Left kidney (tissue), 8 donors: ENCODE results near the gene RAB40AL. TPM values are rescaled to one million over a fixed set of nuclear protein-coding genes. Genes with fewer than 3 reads are reported as not detected.
"Not testable (repeated sequence)": the region's sequence is repeated elsewhere in the genome, so short reads cannot be mapped to it uniquely, and the experiment has no call there.

Experiments
- DNase-seq: peaks from one replicate; pipeline ENCODE4 v3.0.0-alpha.2; 2013
- long read RNA-seq, 8 donors: transcript quantifications; one replicate each; lab custom pipeline, GENCODE V29; 2026
- polyA plus RNA-seq: library from polyadenylated mRNA; unstranded; fragments of 120-200 nt; gene quantifications from one replicate; pipeline ENCODE4 v1.2.1, GENCODE V29; 2013; ENCODE audit not compliant: insufficient read length

RAB40AL gene, protein sequence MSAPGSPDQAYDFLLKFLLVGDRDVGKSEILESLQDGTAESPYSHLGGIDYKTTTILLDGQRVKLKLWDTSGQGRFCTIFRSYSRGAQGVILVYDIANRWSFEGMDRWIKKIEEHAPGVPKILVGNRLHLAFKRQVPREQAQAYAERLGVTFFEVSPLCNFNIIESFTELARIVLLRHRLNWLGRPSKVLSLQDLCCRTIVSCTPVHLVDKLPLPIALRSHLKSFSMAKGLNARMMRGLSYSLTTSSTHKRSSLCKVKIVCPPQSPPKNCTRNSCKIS
- 0.15 TPM for polyA plus RNA-seq
- long read RNA-seq, donor 1, partial matches to known transcripts: 0 of 1 reads
- long read RNA-seq, donor 1, other reads (novel, unspliced or antisense): 0 of 1 reads
- long read RNA-seq, donor 2: 0 reads
- long read RNA-seq, donor 3: 0 reads
- long read RNA-seq, donor 4: 0 reads
- long read RNA-seq, donor 5: 0 reads
- long read RNA-seq, donor 6: 0 reads
- long read RNA-seq, donor 7, partial matches to known transcripts: 0 of 1 reads
- long read RNA-seq, donor 7, other reads (novel, unspliced or antisense): 0 of 1 reads
- long read RNA-seq, donor 8: 0 reads

DNA sequence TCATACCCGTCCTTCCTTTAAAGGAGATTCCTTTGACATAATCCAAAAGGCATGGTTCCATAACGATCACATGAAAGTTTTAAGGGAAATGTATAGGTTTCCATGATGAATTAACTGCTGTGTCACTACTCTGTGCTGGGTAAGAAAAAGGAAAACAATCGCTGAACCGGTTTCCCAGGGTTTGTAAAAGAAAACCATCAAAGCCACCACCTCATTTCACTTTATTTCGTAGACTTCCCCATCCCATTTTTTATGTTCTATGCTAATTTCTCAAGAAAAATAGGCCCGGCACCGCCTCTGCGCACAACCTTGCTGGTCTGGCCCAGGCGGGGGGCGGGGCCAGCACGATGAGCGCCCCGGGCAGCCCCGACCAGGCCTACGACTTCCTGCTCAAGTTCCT, at the start of gene RAB40AL:
Gene RAB40AL (plus strand): TSS at position 301 of the 400 bp plus-strand sequence. CDS start 47 bp downstream, at position 348.
- DNase-seq: not testable (repeated sequence)

DNA sequence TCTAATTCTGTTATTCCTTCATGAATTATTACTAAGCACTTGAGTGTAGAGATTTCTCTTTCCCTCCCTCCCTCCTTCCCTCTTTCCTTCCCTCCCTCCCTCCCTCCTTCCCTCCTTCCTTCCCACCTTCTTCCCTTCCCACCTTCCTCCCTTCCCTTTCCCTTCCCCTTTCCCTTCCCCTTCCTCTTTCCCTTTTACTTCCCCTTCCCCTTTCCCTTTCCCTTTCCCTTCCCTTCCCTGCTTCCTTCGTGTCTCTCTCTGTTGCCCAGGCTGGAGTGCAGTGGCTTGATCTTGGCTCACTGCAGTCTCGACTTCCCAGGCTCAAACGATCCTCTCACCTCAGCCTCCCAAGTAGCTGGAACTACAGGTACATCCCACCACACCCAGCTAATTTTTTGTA, 49.4 kb upstream of the RAB40AL start:
- no peak for DNase-seq

DNA sequence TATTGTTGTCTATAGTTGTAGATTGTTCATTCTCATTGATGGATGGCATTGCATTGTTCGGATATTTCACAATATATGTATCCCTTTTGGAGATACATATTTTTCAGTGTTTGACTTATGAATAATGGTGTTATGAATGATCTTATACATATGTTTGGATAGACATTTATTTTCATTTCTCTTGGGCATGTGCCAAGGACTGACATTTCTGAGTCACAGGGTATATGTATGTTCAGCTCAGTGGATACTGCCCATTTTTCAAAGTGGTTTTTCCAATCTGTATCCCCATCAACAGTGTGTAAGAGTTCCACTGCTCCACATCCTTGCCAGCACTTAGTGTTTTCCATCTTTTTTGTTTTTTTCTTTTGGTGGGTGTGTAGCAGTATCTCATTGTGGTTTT, 45.0 kb upstream of the RAB40AL start:
- DNase-seq: no peak

DNA sequence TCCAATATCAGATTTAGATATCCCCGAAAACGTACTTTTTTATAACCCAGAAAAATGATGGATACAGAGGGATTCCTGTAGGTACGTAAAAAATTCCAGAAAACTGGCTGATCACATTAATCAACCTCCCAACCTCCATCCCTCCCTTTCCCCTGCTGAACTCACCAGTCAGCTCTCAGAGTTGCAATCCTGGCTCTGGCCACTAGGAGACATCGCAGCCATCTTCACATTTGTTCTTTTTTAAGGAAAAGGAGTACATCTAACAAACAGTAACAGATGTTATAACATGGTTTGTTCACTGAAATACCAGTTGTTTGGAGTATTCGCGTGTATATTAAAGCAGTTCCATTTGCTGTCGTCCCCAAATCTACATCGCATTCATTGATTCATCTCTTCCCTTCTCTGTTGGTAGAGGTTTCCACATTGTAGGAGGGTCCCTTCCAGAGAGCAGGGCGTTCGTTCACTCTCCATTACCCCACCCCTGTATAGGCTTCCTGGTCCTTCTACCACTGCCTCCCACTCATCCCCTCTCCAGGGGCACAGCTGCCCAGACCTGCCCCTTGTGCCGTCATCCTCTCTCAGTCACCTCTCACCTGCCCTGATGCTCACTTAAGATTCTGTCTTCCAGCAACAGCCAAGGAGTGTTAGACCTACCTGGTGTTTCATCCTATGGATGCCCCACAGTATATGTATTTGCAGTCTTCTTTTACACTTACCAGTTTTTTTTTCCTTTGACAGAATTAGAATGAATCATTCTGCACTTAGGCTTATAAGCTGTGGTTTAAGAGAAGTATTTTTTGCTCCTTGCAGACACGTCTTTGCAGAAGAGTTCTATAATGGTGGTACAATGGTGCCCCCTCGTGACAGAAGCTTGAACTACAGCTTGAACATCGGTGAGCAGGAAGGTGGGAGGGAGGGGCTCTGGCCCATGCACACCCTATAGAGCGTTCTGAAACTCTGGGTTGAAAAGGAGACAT, 36.8 kb upstream of the RAB40AL start:
- peak; percentile 44 for DNase-seq

DNA sequence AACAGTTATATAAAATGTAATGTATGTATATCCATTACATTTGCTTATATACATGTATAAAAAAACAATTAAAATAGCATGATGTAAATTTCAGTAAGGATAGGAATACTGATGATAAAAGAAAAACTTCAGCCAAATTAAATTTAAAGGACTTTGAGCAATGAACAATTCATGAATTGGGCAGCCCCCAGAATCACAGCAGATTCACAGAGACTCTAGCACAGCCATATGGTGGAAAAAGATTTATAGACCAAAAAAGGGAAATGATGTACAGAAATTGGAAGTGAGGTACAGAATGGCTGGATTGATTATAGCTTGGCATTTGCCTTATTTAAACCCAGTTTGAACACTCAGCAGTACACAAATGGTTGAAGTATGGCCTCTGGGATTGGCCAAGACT, 34.7 kb upstream of the RAB40AL start:
- no peak for DNase-seq

DNA sequence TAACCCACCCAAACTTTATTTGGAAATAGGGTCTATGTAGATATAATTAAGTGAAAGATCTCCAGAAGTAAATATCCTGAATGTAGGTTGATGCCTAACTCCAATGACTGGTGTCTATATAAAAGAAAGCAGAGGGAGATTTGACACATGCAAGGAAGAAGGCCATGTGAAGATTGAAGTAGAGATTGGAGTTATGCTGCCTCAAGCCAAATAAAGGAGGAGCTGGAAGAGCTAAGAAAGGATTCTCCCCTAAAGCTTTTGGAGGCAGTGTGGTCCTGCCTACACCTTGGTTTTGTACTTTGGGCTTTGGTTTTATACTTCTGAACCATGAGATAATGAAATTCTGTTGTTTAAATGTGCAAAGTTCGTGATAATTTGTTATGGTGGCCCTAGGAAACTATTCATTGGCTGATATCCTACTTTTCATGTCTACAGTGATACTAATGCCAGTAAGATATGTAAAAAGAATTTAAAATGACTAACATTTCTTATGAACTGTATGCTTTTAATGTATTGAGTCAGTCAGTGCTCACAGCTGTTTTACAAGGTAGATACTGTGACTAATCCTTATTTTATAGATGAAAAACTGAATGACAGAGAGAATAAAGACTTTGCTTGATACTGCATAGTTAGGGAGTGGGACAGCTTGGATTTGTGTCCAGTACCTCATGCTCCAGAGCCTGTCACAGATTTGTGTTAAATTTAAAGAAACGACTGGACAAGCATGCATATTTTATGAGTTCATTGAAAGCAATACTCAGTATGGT, 5.9 kb upstream of the RAB40AL start:
- no peak for DNase-seq

DNA sequence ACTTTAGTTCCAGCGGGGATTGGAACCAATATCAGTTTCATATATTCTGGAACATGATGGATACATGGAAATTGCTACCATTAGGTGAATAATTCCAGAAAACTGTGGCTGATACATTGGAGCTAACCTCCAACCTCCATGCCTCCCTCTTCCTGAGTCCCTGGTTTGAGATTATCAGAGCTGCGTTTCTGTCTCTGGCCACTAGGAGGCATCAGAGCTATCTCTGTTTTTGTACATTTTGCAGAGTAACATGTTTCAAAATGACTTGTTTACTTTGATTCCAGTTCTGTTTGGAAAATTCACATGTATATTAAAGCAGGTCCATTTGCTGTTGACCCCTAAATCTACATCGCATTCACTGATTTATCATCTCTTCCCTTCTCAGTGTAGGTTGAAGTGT, 2.4 kb upstream of the RAB40AL start:
- DNase-seq: no peak

DNA sequence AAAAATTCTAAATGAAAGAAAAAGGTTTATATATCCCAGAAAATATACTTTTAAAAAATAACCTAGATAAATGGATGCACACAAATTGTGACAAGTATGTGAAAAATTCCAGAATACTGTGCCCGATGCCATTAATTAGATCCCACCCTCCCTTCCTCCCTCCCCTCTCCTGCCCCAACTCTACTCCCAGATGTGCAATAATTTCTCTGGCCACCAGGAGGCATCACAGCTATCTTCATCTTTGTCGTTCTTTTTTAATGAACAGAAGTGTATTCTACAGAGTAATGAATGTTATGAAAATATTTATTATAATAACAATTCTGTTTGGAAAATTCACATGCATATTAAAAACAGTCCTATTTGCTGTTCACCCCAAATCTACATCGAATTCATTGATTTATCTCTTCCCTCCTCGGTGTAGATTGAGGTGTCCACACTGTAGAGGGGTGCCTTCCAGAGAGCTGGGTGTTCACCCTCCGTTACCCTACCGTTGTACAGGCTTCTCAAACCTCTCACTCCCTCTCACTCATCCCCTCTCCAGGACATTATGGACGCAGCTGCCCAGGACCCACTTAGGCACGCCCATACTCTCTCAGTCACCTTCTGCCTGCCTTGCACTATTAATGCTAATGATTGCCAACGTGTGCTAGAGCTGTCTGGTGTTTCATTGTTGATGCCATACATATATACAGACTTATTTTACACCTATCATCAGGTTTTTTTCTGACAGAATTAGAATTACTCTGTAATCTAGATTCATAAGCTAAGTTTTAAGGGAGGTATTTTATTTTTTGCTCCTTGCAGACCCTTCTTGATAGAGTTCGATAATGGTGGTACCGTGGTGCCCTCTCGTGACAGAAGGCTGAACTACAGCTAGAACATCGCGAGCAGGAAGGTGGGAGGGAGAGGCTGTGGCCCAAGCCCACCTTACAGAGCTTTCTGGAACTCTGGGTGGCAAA, 14.1 kb downstream of the RAB40AL start:
- peak; percentile 48 for DNase-seq

DNA sequence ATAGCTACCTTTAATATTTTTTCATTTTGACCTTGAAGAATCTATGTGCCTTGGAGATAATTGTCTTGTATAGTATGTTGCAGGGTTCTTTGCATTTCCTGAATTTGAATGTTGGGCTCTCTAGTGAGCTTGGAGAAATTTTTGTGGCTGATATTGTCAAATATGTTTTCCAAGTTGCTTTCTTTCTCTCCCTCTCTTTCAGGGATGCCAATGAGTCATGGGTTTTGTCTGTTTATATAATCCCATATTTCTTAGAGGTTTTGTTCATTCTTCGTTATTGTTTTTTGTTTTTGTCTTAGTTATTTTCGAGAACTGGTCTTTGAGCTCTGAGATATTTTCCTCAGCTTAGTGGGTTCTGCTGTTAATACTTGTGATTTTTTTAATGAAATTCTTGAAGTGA, 20.7 kb downstream of the RAB40AL start:
- DNase-seq: no peak

DNA sequence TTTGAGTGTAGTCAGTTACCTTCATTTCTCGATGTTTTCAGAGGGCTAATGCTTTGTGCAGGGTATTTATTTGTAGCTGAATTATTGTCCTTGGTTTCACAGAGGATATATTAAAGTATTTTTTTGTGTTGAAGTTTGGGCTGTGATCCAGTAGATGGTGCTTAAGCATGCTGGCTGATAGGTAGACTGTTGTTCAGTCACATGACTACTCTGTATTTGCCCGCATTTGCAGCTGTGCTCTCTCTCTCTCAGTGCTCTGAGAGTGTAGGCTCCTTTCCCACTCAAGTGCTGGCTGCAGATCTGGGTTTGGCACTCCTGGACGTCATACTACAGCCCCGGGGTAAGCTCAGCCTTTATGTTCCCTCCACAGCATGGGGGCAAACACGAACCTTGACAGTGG, 21.7 kb downstream of the RAB40AL start:
- DNase-seq: no peak

DNA sequence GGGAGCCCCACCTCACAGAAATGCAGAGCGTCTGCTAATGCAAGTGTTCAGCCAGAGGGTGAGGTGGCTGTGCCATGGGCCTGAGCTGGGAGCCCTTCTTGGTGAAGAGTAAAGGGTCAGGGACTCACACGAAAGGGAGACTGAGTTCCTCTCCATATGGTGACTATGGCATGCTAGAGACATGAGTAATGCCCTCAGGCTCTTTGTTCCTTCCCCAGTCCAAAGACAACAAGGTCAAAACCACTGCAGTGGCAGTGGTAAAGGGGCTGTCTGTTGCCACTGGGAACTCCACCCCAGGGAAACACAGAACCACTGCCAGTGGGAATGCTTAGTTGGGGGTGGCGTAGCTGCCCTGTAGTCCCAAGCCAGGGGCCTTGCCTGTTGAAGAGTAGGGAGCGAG, 22.4 kb downstream of the RAB40AL start:
- DNase-seq: no peak

DNA sequence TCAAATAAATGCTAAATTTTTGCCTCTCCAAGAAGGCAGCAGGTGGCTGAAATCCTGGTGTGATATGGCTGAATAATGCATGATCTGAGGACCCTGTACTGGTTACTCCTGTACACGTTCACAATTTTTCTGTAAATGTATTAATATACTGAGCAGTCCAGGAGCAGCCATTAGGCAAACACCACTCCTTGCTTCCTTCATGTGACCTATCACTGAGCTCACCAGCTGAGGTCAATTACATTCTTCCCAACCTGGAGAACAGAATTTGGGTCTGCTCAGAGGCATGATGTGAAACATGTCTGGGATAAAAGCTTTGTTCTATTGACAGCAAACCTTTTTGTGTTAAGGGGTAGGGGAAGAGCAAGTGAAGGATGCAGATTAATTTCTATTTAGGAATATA, 26.9 kb downstream of the RAB40AL start:
- no peak for DNase-seq

DNA sequence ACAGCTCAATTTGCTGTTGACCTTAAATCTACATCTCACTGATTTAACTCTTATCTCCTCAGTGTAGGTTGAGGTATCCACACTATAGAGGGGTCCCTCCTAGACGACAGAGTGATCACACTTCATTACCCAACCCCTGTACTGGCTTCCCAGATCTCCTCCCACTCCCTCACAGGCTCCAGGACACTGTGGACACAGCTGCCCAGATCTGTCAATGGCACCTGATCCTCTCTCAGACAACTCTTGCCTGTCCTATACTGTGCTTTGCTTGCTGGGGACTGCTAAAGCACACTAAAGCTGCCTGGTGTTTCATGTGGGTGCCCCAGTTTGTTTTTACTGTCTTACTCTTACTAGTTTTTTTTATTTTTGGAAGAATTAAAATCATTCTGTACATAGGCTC, 27.9 kb downstream of the RAB40AL start:
- DNase-seq: no peak

DNA sequence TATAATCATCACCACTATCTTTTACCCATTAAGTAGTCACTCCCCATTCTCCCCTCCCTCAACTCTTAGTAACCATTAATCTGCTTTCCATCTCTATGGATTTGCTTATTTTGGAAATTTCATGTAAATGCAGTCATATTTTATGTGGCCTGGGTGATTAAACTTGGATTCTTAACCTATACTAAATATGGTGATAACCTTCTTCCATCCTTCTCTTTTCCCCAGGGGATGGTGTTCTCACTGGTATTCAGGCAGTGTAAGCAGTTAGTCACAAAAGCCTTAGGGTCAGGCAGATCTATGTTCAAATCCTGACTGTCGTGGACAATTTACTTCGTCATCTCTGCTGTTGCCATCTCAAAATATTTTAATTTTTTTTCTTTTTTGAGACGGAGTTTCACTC, 29.6 kb downstream of the RAB40AL start:
- no peak for DNase-seq

DNA sequence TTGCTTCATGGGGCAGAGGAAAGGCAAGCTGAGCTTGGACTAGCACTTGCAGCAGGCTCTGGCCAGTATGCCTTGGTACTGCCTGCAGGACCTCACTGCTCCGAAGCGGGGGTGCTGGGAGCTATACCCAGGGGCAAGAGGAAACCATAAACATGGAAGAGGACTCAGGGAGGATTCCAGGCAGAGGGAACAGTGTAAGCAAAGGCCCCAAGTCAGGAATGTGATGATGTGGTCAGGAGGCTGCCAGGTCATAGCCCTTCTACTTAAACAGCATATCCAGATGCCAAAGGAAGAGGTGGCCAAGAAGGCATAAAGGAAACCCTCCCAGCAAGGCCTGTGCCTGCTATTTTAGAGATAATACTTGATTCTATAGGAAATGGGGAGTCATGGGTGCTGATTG, 31.1 kb downstream of the RAB40AL start:
- no peak for DNase-seq

DNA sequence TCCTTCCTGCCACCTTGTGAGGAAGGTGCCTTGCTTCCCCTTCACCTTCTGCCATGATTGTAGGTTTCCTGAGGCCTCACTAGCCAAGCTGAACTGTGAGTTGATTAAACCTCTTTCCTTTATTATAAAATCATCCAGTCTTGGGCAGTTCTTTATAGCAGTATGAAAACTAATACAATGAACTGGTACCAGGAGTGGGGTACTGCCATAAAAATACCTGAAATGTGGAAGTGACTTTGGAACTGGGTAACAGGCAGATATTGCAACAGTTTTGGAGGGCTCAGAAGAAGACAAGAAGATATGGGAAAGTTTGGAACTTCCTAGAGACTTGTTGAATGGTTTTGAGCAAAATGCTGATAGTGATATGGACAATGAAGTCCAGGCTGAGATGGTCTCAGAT, 34.5 kb downstream of the RAB40AL start:
- not testable (repeated sequence) for DNase-seq

DNA sequence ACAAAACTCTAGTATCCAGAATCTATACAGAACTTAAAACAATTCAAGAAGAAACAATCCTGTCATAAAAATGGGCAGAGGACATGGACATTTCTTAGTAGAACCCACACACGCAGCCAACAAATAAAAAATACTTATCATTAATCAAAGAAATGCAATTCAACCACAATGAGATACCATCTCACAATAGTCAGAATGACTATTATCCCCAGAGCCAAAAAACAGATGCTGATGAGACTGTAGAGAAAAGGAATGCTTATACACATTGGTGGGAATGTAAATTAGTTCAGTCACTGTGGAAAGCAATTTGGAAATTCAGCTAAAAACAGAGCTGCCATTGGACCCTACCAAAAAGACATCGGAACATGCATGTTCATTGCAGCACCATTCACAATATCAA, 37.9 kb downstream of the RAB40AL start:
- no peak for DNase-seq

DNA sequence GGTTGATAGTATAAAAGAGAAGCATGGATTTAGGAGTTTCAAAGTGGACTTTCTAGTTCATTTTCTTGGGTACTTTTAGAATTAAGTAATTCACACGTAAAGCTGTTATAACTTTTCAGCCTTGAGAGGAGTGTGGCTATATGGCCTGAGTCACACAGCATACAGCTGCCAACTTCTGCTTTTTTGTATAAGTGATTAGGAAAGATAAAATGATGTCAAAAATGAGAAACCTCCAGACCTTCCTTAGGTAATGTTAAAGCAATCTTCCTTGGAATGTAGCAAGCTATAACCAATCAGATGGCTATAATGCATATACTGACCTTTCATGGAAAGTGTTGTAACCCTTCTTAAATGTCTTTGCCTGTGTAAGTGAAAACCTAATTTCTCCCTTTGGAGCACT, 39.2 kb downstream of the RAB40AL start:
- no peak for DNase-seq

DNA sequence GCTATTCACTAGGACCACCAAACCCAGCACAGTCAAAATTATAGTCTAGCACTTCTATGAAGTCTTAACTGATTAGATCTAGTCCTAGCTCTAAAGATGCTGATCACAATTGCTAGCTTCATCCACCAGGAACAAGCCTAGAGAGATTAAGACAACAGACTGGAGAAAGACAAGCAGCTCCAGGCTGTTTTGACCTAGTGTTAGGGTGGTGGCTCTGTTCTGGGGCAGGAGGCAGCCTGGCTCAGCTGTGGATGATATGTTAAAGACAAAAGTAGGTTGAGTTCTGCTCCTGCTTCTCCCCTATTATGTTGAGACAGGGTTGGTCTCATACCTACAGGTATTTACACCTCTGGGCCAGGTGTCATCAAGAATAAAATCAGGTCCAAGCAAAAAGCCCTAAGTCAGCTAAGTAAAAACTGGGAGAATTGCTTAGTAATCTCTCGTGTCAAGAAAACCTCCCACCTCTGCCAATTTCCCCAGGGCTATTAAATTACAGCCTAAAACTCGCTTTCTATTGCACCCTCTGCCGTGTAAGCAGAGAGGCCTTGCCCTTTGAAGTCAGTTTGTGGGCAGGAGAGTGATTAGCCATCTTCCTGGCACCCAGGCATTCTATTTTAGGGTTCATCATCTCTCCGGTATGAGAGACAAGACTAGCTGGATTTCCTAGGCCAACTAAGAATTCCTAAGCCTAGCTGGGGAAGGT, 39.9 kb downstream of the RAB40AL start:
- DNase-seq: peak; percentile 27

DNA sequence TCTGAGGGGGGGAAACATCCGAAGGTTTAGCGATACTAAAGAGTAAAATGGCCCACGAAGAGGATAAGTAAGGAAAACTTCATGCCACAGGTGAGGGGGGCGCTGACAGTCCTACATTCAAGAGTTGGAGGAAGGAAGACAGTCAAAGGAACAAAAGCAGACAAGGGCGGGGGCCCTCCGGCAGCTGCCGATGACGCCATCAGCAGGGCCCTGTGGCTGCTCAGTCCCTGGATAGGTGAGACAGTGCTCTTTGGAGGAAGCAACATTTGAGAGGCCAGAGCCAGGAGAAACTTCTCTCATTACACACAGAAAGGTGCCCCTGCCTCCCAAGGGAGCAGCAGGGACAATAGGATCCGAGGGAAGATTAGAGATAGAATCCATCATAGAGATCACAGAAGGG, 41.5 kb downstream of the RAB40AL start:
- DNase-seq: no peak
